RCC 7860 (cell line): ENCODE measurements around the gene PLEKHM1.
A peak's percentile ranks its signal among the peaks of the same experiment; 100 is the strongest.

Experiments used
- DNase-seq: peaks from one replicate; pipeline ENCODE4 v3.0.0-alpha.2; 2015; ENCODE audit warnings: low spot score
- FAIRE-seq: peaks from 2 replicates; lab custom pipeline; 2012; peaks lifted over from hg19 to GRCh38; lab: Jason Lieb, UNC

Gene PLEKHM1

GRCh38 chr17:45429339-45430005, 61.0 kb downstream of the PLEKHM1 start:
- FAIRE-seq (no peak), DNase-seq (no peak)

- FAIRE-seq (no peak), DNase-seq (no peak)
Measured at GRCh38 chr17:45428931-45429338, 61.6 kb downstream of the PLEKHM1 start.

- DNase-seq (peak; percentile 42), FAIRE-seq (no peak)
Measured at GRCh38 chr17:45428050-45428617, 62.4 kb downstream of the PLEKHM1 start.

GRCh38 chr17:45427181-45427835, 63.2 kb downstream of the PLEKHM1 start:
- no peak for FAIRE-seq

GRCh38 chr17:45426561-45426960, 64.0 kb downstream of the PLEKHM1 start:
- FAIRE-seq (no peak), DNase-seq (no peak)

More at GRCh38 chr17:45427181-45427835, 63.2 kb downstream of the PLEKHM1 start:
- no peak for DNase-seq

- DNase-seq (no peak), FAIRE-seq (no peak)
Measured at GRCh38 chr17:45425984-45426413, 64.5 kb downstream of the PLEKHM1 start.

- peak; percentile 78 for FAIRE-seq
Measured at GRCh38 chr17:45425125-45425983, 65.2 kb downstream of the PLEKHM1 start.

GRCh38 chr17:45424769-45425124, 65.8 kb downstream of the PLEKHM1 start:
- no peak for DNase-seq
- FAIRE-seq, result no peak

More at GRCh38 chr17:45425125-45425983, 65.2 kb downstream of the PLEKHM1 start:
- peak; percentile 84 for DNase-seq

- DNase-seq, result no peak
- FAIRE-seq, result no peak
Measured at GRCh38 chr17:45423975-45424335, 66.6 kb downstream of the PLEKHM1 start.

GRCh38 chr17:45423304-45423974, 67.1 kb downstream of the PLEKHM1 start:
- FAIRE-seq (no peak), DNase-seq (no peak)

GRCh38 chr17:45414990-45415881, 75.3 kb downstream of the PLEKHM1 start:
- DNase-seq (no peak), FAIRE-seq (no peak)

GRCh38 chr17:45413498-45413923, 77.0 kb downstream of the PLEKHM1 start:
- DNase-seq (no peak), FAIRE-seq (no peak)

GRCh38 chr17:45411348-45412105, 79.0 kb downstream of the PLEKHM1 start:
- FAIRE-seq, result no peak
- DNase-seq, result no peak

GRCh38 chr17:45410144-45411091, 80.1 kb downstream of the PLEKHM1 start:
- FAIRE-seq (no peak), DNase-seq (no peak)

- no peak for FAIRE-seq
- DNase-seq, result no peak
Measured at GRCh38 chr17:45409659-45410076, 80.9 kb downstream of the PLEKHM1 start.

GRCh38 chr17:45408611-45409421, 81.7 kb downstream of the PLEKHM1 start:
- DNase-seq (no peak), FAIRE-seq (no peak)

GRCh38 chr17:45406107-45406506, 84.4 kb downstream of the PLEKHM1 start:
- FAIRE-seq, result no peak
- no peak for DNase-seq
